Activated CD4-positive, alpha-beta T cell treated with anti-CD3 and anti-CD28 coated beads, Interleukin-2, amount 50 U/mL, for 24 hours (primary cell): ENCODE measurements around the gene CCR8.

Source experiments
- DNase-seq, 2 donors: peaks; one replicate each; pipeline ENCODE4 v3.0.0-alpha.2; 2020; ENCODE audit warnings: low read depth in 1 of 2, low spot score in 1 of 2

The CCR8 gene

GRCh38 chr3:39329493-39329892, at the start of gene CCR8:
Gene CCR8, plus strand, starts transcription at chr3:39329709. Its CDS starts 2,623 bp downstream, at chr3:39332332.
- DNase-seq: no peak

GRCh38 chr3:39279745-39280517, 49.6 kb upstream of the CCR8 start, which contains the start of gene CX3CR1:
Gene CX3CR1, minus strand, starts transcription at chr3:39280036. Its CDS starts 13,527 bp downstream, at chr3:39266509.
- no peak for DNase-seq

GRCh38 chr3:39280571-39280970, 48.9 kb upstream of the CCR8 start:
- DNase-seq: no peak

GRCh38 chr3:39281533-39281932, 48.0 kb upstream of the CCR8 start:
- no peak for DNase-seq

- no peak for DNase-seq
Observed at GRCh38 chr3:39282057-39282456, 47.5 kb upstream of the CCR8 start.

GRCh38 chr3:39284457-39284881, 45.0 kb upstream of the CCR8 start:
- no peak for DNase-seq

GRCh38 chr3:39285332-39285731, 44.2 kb upstream of the CCR8 start:
- no peak for DNase-seq

GRCh38 chr3:39286771-39287170, 42.7 kb upstream of the CCR8 start:
- no peak for DNase-seq

- no peak for DNase-seq
Observed at GRCh38 chr3:39287216-39288164, 42.0 kb upstream of the CCR8 start.

- DNase-seq: peak; percentile 51 to 75
Observed at GRCh38 chr3:39288300-39288808, 41.2 kb upstream of the CCR8 start.

- DNase-seq: no peak
Observed at GRCh38 chr3:39289107-39289506, 40.4 kb upstream of the CCR8 start.

- DNase-seq: no peak
Observed at GRCh38 chr3:39290255-39290654, 39.3 kb upstream of the CCR8 start.

- DNase-seq: peak; percentile 67 to 70
Observed at GRCh38 chr3:39291903-39292329, 37.6 kb upstream of the CCR8 start.

- no peak for DNase-seq
Observed at GRCh38 chr3:39292961-39293360, 36.5 kb upstream of the CCR8 start.

- DNase-seq: no peak
Observed at GRCh38 chr3:39294446-39295183, 34.9 kb upstream of the CCR8 start.

GRCh38 chr3:39295184-39295775, 34.2 kb upstream of the CCR8 start:
- no peak for DNase-seq

- no peak for DNase-seq
Observed at GRCh38 chr3:39296197-39297077, 33.1 kb upstream of the CCR8 start.

GRCh38 chr3:39299279-39299678, 30.2 kb upstream of the CCR8 start:
- DNase-seq: no peak

GRCh38 chr3:39302178-39302577, 27.3 kb upstream of the CCR8 start:
- DNase-seq: no peak

GRCh38 chr3:39313289-39313688, 16.2 kb upstream of the CCR8 start:
- DNase-seq: no peak
